ENCODE results near the gene ZNF469.

The ZNF469 gene

GRCh38 chr16:88343271-88343791, 39.4 kb upstream of the ZNF469 start:
- peaks cover 2% of the 10 kb centered on the region for H3K9me3 ChIP-seq (ENCODE audit: low read length)
- H3K27me3 ChIP-seq (ENCODE audit: insufficient read depth, low read length): no peaks in the 10 kb centered on the region
- no peaks in the 10 kb centered on the region for H3K4me1 ChIP-seq (ENCODE audit: insufficient read depth, low read length)
- H3K36me3 ChIP-seq (ENCODE audit: insufficient read depth, low read length): no peaks in the 10 kb centered on the region
- H2AFZ ChIP-seq (ENCODE audit: low read depth, low read length): no peak overlapping the region
- no peak overlapping the region for H3K4me3 ChIP-seq (ENCODE audit: low read length)

GRCh38 chr16:88344411-88345030, 38.2 kb upstream of the ZNF469 start:
- Histone ChIP-seq H3K27me3 (ENCODE audit: insufficient read depth, low read length) (no peaks in the 10 kb centered on the region), H3K4me3 (ENCODE audit: low read length) (no peak overlapping the region), H3K9me3 (ENCODE audit: low read length) (peaks cover 2% of the 10 kb centered on the region), H3K4me1 (ENCODE audit: insufficient read depth, low read length) (no peaks in the 10 kb centered on the region), H3K36me3 (ENCODE audit: insufficient read depth, low read length) (no peaks in the 10 kb centered on the region), H2AFZ (ENCODE audit: low read depth, low read length) (no peak overlapping the region)

GRCh38 chr16:88345031-88345720, 37.6 kb upstream of the ZNF469 start:
- Histone ChIP-seq H3K27me3 (ENCODE audit: insufficient read depth, low read length) (no peaks in the 10 kb centered on the region), H3K36me3 (ENCODE audit: insufficient read depth, low read length) (no peaks in the 10 kb centered on the region), H3K4me3 (ENCODE audit: low read length) (no peak overlapping the region), H3K4me1 (ENCODE audit: insufficient read depth, low read length) (no peaks in the 10 kb centered on the region), H3K9me3 (ENCODE audit: low read length) (peaks cover 2% of the 10 kb centered on the region), H2AFZ (ENCODE audit: low read depth, low read length) (no peak overlapping the region)

- peaks cover under 1% of the 10 kb centered on the region for H3K27me3 ChIP-seq (ENCODE audit: insufficient read depth, low read length)
- H2AFZ ChIP-seq (ENCODE audit: low read depth, low read length): no peak overlapping the region
- H3K4me3 ChIP-seq (ENCODE audit: low read length): no peak overlapping the region
- H3K36me3 ChIP-seq (ENCODE audit: insufficient read depth, low read length): no peaks in the 10 kb centered on the region
- no peaks in the 10 kb centered on the region for H3K4me1 ChIP-seq (ENCODE audit: insufficient read depth, low read length)
- peaks cover 2% of the 10 kb centered on the region for H3K9me3 ChIP-seq (ENCODE audit: low read length)
These were observed 36.8 kb upstream of the ZNF469 start for GRCh38 chr16:88345721-88346560.

GRCh38 chr16:88346680-88347505, 35.9 kb upstream of the ZNF469 start:
- Histone ChIP-seq H3K4me3 (ENCODE audit: low read length) (no peak overlapping the region), H3K4me1 (ENCODE audit: insufficient read depth, low read length) (peaks cover 2% of the 10 kb centered on the region), H2AFZ (ENCODE audit: low read depth, low read length) (no peak overlapping the region), H3K9me3 (ENCODE audit: low read length) (peaks cover 2% of the 10 kb centered on the region), H3K36me3 (ENCODE audit: insufficient read depth, low read length) (no peaks in the 10 kb centered on the region), H3K27me3 (ENCODE audit: insufficient read depth, low read length) (peaks cover 2% of the 10 kb centered on the region)

GRCh38 chr16:88347656-88348376, 34.9 kb upstream of the ZNF469 start:
- Histone ChIP-seq H2AFZ (ENCODE audit: low read depth, low read length) (no peak overlapping the region), H3K36me3 (ENCODE audit: insufficient read depth, low read length) (no peaks in the 10 kb centered on the region), H3K4me1 (ENCODE audit: insufficient read depth, low read length) (peaks cover 2% of the 10 kb centered on the region), H3K4me3 (ENCODE audit: low read length) (no peak overlapping the region), H3K27me3 (ENCODE audit: insufficient read depth, low read length) (peaks cover 4% of the 10 kb centered on the region), H3K9me3 (ENCODE audit: low read length) (peaks cover 2% of the 10 kb centered on the region)

GRCh38 chr16:88348377-88349152, 34.2 kb upstream of the ZNF469 start:
- Histone ChIP-seq H3K36me3 (ENCODE audit: insufficient read depth, low read length) (no peaks in the 10 kb centered on the region), H3K9me3 (ENCODE audit: low read length) (no peaks in the 10 kb centered on the region), H3K27me3 (ENCODE audit: insufficient read depth, low read length) (peaks cover 4% of the 10 kb centered on the region), H2AFZ (ENCODE audit: low read depth, low read length) (no peak overlapping the region), H3K4me1 (ENCODE audit: insufficient read depth, low read length) (peaks cover 2% of the 10 kb centered on the region), H3K4me3 (ENCODE audit: low read length) (no peak overlapping the region)

DNA sequence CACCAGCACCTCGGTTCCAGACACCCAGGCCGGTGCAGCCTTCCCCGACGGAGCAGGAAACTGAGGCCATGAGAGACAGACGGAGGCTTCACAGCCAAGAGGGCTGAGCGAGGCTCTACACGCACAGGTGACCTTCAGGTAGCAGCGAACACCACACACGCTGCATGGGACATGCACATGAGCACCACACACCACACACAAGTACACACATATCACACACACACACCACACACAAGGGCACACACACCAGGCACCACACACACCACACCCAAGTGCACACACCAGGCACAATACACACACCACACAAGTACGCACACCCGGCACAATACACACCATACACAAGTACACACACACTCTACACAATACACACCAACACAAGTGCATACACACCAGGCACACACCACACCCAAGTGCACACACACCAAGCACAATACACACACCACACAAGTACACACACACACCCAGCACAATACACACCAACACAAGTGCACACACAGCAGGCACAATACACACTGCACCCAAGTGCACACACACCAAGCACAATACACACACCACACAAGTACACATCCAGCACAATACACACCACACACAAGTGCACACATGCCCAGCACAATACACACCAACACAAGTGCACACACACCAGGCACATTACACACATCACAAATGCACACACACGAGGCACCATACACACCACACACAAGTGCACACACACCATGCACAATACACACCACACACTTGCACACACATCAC, 33.4 kb upstream of the ZNF469 start:
- Histone ChIP-seq H3K4me1 (ENCODE audit: insufficient read depth, low read length) (peaks cover 2% of the 10 kb centered on the region), H3K36me3 (ENCODE audit: insufficient read depth, low read length) (no peaks in the 10 kb centered on the region), H3K27me3 (ENCODE audit: insufficient read depth, low read length) (peaks cover 4% of the 10 kb centered on the region), H2AFZ (ENCODE audit: low read depth, low read length) (no peak overlapping the region), H3K9me3 (ENCODE audit: low read length) (no peaks in the 10 kb centered on the region), H3K4me3 (ENCODE audit: low read length) (no peak overlapping the region)

DNA sequence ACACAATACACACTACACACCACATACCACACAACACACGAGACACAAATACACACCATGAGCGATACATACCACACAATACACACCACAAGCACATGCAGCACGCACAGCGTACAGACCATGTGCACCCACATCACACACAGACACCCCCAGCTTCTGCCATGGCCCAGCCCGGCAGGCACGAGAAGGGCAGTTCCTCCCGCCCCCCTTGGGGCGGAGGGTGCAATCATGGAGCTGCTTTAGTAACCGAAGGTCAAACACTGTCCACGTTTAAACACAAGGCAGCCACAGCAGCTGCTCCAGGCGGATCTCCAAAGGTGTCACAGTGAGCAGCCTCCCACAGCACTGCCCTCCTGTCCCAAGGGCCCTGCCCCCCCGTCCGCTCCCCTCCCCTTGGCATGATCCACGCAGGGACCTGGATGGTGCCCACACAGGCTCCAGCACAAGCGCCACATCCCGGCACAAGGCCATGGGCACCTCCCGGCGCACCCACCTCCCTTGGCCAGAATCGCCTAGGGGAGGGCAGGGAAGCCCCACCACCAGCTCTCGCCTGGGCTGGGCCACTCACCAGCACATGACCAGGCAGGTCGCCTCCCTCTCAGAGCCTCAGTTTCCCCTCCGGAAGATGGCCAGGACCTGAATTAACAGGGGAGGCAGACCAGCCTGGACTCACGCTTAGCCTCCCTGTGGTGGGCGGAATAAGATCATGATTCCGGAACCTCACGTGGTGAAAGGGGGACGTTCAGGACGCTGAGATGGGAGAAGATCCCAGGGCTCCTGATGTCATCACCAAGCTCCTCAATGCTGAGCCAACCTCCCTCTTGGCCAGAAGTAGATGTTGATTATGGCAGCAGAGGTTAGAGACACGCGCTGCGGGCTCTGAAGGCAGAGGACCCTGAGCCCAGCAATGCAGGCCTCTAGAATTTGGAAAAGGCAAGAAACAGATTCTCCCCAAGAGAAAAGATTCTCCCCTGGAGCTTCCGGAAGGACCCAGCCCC, 32.6 kb upstream of the ZNF469 start:
- Histone ChIP-seq H2AFZ (ENCODE audit: low read depth, low read length) (no peak overlapping the region), H3K4me1 (ENCODE audit: insufficient read depth, low read length) (peaks cover 2% of the 10 kb centered on the region), H3K4me3 (ENCODE audit: low read length) (no peak overlapping the region), H3K9me3 (ENCODE audit: low read length) (no peaks in the 10 kb centered on the region), H3K36me3 (ENCODE audit: insufficient read depth, low read length) (no peaks in the 10 kb centered on the region), H3K27me3 (ENCODE audit: insufficient read depth, low read length) (peaks cover 4% of the 10 kb centered on the region)

- H3K9me3 ChIP-seq (ENCODE audit: low read length): no peaks in the 10 kb centered on the region
- H3K4me1 ChIP-seq (ENCODE audit: insufficient read depth, low read length): peaks cover 2% of the 10 kb centered on the region
- no peaks in the 10 kb centered on the region for H3K36me3 ChIP-seq (ENCODE audit: insufficient read depth, low read length)
- peaks cover 4% of the 10 kb centered on the region for H3K27me3 ChIP-seq (ENCODE audit: insufficient read depth, low read length)
- no peak overlapping the region for H3K4me3 ChIP-seq (ENCODE audit: low read length)
- no peak overlapping the region for H2AFZ ChIP-seq (ENCODE audit: low read depth, low read length)
These were observed 31.8 kb upstream of the ZNF469 start for GRCh38 chr16:88350922-88351321.
